HG03066 (cell line): Measurements from ENCODE around the gene ALMS1.
"Not testable (repeated sequence)": the region's sequence is repeated elsewhere in the genome, so short reads cannot be mapped to it uniquely, and the experiment has no call there.

Experiments used
- ATAC-seq: cut with Tn5 transposase; IDR thresholded peaks from one replicate; pipeline ENCODE4 v1.9.1; 2021; ENCODE audit warnings: low read depth; ENCODE audit not compliant: unreplicated experiment

The ALMS1 gene

DNA sequence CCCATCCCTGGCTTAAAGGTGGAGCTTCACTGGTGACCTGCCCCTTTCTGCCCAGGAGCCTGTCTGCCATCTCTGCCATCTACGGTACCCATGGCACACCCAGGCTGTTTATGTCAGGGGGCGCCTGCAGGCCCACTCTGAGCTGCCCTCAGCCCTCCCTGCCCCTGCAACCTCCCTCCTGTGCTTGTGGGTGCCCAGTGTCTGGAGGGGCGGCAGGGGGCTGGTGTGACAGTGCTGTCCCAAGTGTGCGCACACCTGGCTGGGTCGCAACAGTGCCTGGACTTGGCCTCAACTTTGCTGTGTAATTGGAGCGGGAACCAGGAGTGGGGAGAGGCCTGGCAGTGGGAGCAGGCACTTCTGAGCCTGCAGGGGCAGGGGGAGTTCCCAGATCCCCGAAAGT is 102.4 kb downstream of the ALMS1 start:
- no peak for ATAC-seq

DNA sequence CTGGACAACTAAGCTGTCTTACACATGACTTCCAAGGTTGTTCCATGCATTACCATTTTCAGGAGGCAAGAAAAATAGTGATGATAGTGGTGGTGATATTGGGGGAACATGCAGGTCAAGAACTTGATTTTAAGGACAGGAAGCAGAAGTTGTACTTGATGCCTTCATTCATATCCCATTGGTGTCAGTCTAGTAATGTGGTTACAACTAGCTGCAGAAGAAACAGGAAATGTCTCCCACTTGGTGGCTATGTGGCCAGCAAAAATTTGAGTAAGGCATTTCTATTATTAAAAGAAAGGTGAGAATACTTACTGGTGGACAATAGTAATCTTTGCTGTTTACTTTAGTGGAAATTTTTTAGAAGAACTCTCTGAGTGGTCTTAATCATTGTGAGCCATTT is 103.4 kb downstream of the ALMS1 start:
- no peak for ATAC-seq

DNA sequence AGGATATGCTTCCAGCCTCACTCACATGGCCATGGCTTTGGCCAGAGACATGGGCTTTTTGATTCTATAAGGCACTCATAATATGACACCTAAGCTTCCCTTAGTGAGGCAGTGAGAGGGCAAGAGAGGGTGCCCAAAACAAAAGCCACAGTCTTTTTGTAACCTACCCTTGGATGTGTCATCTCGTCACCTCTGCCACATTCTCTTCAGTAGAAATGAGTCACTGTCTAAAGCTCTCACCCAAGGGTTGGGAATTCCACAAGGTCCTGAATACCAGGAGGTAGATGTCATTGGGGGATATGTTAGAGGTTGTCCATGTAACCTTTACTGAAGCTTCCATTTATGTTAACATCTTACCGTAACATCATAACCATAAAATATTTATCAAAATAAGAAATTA is 108.4 kb downstream of the ALMS1 start:
- no peak for ATAC-seq

DNA sequence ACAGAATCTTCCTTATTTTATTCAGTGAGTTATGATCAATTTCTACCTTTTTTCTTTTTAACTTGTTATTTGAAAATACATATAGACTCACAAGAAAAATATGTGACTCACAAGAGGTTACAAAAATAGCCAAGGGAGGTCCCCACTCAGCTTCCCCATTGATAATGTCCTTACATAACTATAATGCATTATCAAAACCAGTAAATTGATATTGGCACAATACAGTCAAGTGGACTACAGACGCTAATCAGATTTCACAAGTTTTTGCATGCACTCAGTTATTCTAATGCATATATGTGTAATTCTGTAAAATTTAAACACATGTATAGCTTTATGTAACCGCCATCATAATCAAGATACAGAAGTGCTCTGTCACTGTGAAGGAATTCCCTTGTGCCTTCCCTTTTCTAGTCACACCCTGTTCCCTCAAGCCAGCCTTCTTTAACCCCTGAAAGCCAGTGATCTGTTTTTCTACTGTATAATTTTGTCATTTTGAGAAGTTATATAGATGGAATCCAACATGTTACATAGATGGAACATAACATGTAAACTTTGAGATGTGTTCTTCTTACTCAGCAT is 118.4 kb downstream of the ALMS1 start:
- ATAC-seq, result no peak

DNA sequence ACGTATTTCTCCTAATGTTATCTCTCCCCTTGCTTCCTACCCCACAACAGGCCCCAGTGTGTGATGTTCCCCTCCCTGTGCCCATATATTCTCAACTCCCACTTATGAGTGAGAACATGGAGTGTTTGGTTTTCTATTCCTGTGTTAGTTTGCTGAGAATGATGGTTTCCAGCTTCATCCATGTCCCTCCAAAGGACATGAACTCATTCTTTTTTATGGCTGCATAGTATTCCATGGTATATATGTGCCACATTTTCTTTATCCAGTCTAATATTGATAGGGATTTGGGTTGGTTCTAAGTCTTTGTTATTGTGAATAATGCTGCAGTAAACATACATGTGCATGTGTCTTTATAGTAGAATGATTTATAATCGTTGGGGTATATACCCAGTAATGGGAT is 119.2 kb downstream of the ALMS1 start:
- ATAC-seq, result not testable (repeated sequence)

DNA sequence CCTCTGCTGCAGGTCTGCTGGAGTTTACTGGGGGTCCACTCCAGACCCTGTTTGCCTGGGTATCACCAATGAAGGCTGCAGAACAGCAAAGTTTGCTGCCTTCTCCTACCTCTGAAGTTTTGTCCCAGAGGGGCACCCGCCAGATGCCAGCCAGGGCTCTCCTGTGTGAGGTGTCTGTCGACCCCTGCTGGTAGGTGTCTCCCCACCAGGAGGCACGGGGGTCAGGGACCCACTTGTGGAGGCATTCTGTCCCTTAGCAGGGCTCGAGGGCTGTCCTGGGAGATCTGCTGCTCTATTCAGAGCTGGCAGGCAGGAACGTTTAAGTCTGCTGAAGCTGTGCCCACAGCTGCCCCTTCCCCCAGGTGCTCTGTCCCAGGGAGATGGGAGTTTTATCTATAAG is 124.8 kb downstream of the ALMS1 start:
- not testable (repeated sequence) for ATAC-seq

DNA sequence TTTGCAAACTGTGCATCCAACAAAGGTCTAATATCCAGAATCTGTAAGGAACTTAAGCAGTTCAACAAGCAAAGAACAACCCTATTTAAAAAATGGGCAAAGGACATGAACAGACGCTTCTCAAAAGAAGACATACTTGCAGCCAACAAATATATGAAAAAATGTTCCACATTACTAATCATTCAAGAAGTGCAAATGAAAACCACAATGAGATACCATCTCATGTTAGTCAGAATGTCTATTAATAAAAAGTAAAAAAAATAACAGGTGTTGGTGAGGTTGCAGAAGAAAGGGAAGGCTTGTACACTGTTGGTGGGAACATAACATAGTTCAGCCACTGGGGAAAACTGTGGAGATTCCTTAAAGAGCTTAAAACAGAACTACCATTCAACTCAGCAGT is 130.4 kb downstream of the ALMS1 start:
- no peak for ATAC-seq

DNA sequence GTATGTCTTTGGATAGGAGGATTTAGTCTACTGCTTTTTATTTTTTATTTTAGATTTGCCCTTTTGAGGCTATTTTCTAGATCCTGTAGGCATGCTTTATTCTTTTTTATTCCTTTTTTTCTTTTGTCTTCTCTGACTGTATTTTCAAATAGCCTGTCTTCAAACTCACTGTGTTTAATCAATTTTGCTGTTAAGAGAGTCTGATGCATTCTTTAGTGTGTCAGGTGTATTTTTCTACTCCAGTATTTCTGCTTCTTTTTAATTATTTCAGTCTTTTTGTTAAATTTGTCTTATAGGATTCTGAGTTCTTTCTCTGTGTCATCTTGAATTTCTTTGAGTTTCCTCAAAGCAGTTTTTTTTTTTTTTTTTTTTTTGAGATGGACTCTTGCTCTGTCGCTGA is 143.1 kb downstream of the ALMS1 start:
- no peak for ATAC-seq

DNA sequence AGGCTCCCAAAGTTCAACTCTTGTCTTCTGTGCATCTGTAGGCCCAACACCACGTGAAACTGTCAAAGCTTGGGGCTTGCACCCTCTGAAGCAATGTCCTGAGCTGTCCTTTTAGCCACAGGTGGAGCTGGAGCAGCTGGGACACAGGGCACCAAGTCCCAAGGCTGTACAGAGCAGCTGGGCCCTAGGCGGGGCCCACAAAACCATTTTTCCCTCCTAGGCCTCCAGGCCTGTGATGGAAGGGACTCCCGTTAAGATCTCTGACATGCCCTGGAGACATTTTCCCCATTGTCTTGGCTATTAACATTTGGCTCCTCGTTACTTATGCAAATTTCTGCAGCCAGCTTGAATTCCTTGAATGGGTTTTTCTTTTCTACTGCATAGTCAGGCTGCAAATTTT is 145.1 kb downstream of the ALMS1 start:
- ATAC-seq, result not testable (repeated sequence)

DNA sequence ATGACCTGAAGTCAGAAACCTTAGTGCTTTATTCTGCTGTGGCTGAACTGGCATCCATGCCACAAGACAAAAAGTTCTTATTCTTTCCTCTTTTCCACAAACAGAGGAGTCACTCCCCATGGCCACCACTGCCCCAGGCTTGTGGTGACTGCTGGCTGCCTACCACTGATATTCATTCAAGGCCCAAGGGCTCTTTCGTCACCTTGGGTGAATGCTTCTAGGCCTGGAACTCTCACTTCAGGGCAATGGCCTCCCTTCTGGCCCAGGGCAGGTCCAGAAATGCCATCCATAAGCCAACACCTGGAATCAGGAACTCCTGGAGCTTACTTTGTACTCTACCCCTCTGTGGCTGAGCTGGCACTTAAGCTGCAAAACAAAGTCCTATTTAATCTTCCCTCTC is 146.7 kb downstream of the ALMS1 start:
- no peak for ATAC-seq

DNA sequence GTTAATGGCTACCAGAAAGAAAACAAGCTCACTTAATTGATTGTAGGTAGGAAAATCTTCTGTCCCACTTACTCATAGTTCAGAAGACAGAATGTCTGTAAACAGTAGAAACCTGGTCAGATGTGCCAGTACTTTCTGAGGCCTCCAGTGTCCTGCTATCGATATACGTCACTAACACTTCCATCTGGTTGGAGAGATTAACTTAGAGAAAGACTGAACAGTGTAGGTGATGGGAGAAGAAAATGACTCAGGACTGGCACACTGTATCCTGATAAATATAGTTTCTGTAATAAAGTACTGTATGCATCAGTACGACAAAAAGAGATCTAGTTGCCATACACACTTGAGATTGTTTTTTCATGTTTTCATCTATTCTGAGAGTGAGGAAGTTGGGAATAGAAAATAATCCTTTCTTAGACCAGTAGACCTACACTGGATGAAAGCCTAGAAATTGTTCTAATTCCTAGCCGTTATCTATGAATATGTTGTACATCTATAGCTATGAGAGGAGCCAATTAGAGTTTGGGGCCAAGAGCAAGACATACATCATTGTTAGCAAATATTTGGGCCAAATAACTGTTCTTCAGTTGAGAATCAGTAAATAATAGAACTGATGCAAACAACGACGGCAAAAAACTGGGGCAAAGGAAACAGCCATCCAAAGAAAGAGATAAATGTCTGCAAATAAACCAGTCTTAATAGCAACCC is 150.7 kb downstream of the ALMS1 start:
- ATAC-seq, result no peak

DNA sequence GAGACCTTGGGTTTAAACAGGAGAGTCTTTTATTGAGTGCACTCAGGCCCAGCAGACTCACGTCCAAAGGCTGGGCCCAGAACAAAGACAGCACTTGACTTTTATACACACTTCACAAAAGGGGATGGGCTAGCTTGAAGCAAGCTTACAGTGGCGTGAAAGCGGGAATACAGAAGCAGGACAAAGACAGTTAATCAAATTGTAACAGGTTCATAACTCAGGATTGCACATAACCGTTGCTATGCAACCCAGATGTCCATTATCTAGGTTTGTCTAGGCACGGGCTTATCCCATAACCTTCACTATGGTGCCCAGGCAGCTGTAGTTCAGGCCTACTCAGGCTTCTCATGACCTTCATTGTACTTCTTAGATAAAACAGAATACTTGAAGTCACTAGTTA is 175.2 kb downstream of the ALMS1 start:
- not testable (repeated sequence) for ATAC-seq

DNA sequence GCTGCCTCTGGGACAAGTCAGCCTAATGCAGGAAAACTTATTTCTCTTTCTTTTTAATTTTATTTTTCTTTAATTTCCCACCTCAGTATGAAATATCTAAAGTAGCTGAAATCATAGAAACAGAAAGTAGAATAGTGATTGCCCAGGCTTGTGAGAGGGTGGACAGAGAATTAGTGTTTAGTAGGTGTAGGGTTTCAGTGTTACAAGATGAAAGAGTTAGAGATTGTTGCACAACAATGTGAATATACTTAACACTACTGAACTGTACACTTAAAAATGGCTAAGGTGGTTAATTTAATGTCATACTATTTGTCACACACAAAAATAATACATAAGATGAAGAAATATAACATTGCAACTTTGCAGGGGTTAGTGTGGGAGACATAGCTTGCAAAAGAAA is 175.8 kb downstream of the ALMS1 start:
- no peak for ATAC-seq

DNA sequence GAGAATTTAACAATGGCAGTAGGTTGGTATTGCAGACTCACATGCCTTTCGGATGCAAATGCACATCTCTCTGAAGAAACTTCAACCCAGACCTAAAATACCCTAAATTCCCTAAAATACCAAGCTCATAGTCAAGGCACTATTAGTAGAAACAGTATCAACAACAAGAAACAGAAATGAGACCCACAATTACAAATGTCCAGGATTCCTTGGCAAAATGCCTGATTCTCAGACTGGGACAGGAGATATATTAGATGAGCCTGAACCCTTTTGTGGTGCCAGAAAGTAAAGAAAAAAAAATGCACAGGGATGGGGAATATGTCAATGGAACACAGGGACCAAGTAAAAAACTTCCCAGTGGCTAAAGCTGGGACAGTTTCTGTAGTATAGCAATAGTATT is 179.3 kb downstream of the ALMS1 start:
- no peak for ATAC-seq

DNA sequence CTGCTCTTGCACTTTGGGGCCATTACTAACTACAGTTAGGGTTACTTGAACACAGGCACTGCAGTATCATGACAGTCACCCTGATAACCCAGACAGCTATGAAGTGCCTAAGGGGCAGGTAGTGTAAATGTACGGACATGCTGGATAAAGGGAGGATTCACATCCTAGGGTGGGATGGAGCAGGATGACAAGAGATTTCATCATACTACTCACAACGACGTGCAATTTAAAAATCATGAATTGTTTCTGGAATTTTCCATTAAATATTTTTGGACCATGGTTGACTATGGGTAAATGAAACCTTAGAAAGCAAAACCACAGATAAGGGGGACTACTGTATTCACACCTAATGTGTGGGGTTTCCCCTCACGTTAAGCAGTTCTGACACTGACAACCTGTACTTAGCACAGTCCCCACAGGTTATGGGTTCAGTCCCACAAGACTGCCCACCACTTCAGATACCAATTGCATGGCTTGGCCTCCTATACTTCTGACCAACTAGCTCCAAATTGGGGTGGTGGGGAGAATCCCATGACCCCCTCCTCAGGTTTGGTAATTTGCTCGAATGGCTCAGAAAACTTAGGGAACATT is 180.7 kb downstream of the ALMS1 start:
- no peak for ATAC-seq

DNA sequence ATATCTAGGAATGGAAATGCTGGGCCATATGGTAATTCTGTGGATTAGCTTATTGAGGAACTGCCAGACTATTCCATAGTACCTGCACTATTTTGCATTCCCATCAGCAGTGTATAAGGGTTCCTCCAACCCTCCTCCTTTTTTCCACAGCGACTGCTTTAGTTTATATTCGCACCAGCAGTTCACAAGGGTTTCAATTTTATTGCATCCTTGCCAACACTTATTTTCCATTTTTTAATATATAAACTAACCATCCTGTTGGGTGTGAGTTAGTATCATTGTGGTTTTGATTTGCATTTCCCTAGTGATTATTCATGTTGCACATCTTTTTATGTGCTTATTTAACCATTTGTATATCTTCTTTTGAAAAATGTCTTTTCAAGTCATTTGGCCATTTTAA is 189.6 kb downstream of the ALMS1 start:
- no peak for ATAC-seq

DNA sequence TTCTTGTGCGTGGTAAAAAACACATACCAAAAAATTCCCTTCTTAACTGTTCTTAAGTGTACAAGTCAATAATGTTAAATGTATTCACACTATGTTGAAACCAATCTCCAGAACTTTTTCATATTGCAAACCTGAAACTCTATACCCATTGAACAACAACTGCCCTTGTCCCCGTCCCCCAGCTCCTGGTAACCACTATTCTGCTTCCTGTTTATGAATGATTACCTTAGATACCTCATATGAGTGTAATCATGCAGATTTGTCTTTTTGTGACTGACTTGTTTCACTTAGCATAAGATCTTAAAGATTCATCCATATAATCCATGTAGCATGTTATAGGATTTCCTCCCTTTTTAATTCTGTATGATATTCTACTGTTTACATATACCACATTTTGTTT is 196.7 kb downstream of the ALMS1 start:
- no peak for ATAC-seq

DNA sequence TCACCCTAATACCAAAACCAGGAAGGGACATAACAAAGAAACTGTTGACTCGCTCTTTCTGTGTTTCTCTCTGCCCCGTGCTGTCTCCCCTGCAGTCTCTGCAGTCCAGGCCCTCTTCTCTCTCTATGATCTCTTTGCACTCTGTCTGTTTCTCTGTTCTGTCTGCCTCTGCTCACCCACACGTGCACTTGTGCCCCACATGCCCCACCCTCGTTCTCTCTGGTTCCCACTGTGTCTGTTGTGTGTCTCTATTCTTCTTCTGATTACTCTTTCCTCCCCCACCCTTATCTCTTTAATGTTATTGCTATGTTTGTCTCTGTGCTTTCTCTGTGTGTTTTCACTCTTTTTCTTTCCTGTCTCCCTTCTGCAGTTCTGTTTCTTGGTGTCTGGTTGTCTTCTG is 202.5 kb downstream of the ALMS1 start:
- no peak for ATAC-seq

DNA sequence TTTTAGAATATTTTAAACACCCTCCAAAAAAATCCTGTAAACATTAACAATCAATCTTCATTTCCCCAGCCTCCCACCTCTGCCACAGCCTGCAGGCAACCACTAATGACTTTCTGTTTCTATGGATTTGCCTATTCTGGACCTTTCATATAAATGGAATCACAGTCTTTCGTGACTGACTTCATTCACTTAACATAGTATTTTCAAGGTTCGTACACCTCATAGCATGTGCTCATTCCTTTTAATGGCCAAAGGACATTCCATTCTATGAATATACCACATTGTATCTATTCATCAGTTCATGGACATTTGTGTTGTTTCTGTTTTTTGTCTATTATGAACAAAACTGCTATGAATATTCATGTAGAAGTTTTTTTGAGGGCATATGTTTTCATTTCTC is 208.0 kb downstream of the ALMS1 start:
- ATAC-seq, result no peak

DNA sequence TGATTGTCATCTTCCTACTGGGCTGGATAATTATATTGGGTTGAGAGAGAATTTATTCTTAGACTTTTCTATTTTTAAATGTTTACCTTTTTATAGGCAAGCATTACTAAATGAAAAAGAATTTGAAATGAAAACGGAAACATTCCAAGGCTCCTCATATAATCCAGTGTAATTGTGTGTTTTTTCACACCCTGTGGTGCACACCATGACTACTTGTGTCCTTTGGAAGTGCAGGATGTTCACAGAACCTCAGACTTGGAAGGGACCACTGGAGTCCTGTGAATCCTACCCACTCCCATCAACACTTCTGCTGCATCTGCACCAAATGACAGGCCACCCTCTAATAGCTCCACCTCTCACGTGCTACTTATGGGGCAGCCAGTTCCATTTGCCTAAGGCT is 208.6 kb downstream of the ALMS1 start:
- ATAC-seq, result no peak

DNA sequence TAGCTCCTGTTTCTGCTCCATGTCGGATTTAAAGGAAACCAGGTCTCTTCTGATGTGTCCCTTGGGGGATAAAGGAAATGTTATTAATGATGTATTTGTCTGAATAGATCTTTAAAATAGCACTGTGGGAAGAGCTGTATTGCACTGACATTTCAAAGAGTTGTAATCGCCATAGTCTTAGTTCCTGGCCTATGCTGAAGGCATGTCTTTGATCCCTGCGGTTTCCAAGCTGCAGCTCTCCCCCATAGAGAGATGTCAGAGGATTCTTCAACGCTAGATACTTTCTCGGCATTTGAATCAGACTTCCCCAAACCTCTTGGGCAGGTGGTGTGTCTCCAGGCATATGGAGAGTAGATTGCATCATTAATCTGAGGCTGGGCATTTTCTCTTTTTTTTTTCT is 216.1 kb downstream of the ALMS1 start:
- ATAC-seq, result no peak

DNA sequence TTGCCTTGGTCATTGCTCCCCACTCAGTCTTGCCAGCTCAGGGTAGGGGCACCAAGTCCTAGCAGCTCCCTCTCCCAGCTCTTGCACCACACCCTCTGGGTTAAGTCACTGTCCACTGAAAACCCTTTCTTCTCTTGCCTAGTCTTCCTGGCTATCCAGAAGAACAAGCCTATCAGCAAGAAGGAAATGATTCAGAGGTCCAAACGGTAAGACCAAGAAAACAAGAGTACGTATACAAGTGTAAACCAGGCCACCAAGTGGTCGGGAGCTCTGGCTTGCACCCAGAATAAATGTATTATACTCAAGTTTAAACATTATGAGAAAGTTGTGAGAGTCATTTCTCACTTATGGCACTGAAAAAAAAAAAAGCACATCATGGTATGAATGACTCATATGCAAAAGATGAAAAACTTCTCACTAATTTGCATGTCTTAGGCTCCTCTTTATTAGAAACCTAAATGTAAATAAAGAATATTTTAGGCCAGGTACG is 217.5 kb downstream of the ALMS1 start:
- ATAC-seq, result peak; percentile 73
